ENCODE measurements around the gene MOCOS.

Gene MOCOS

DNA sequence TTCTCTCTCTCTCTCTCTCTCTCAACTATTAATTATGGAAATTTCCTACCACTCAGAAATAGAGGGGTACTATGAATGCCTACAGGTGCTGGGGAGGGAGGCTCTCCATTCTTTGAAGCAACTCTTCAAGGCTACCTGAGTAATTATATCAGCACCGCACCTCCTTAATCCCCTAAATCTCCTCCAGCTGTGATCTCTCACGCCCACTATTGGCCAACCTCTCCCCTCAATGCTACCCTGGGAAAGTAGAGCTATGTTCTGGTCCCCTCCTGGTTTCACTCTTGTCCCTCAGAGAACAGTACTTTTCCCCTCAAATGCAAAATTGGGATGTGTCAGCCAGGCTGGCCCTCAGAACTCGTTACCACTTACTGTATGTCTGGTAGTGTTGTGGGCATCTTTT, 1.6 kb downstream of the MOCOS start:
- no peak for DNase-seq
- no peaks in the 10 kb centered on the region for H3K4me1 ChIP-seq
- no peak overlapping the region for H3K4me3 ChIP-seq (ENCODE audit: low read depth, low read length)
- no peaks in the 10 kb centered on the region for H3K36me3 ChIP-seq
- TF ChIP-seq, protein P1, sequence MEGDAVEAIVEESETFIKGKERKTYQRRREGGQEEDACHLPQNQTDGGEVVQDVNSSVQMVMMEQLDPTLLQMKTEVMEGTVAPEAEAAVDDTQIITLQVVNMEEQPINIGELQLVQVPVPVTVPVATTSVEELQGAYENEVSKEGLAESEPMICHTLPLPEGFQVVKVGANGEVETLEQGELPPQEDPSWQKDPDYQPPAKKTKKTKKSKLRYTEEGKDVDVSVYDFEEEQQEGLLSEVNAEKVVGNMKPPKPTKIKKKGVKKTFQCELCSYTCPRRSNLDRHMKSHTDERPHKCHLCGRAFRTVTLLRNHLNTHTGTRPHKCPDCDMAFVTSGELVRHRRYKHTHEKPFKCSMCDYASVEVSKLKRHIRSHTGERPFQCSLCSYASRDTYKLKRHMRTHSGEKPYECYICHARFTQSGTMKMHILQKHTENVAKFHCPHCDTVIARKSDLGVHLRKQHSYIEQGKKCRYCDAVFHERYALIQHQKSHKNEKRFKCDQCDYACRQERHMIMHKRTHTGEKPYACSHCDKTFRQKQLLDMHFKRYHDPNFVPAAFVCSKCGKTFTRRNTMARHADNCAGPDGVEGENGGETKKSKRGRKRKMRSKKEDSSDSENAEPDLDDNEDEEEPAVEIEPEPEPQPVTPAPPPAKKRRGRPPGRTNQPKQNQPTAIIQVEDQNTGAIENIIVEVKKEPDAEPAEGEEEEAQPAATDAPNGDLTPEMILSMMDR (IDR thresholded peaks at IDR 0.05; ENCODE audit: low read depth, low read length): no peak
- H3K9me3 ChIP-seq: no peaks in the 10 kb centered on the region
- H3K27me3 ChIP-seq: no peaks in the 10 kb centered on the region

DNA sequence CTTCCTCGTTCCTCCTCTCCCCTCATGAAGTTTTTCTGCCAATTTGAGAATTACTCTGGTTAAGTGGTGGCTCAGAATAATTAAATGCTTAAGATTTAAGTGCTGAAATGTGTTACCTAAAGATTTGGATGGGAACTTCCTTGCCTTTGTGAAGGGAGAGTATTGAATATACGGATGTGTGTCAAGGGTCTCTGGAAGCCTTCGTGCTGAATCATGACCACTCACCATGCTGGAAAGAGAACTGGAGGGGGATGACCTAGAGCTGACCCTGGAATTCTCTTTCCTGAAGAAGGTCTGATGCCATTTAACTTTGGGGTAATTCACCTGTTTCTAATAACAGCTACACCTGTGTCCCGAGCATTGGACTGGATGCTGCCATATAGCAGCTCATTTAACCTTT, 2.2 kb downstream of the MOCOS start:
- Histone ChIP-seq H3K27me3 (no peaks in the 10 kb centered on the region), H3K4me1 (no peaks in the 10 kb centered on the region), H3K36me3 (no peaks in the 10 kb centered on the region), H3K9me3 (no peaks in the 10 kb centered on the region), H3K4me3 (ENCODE audit: low read depth, low read length) (no peak overlapping the region)
- no peak for DNase-seq
- TF ChIP-seq, protein P1 (IDR thresholded peaks at IDR 0.05; ENCODE audit: low read depth, low read length): no peak

DNA sequence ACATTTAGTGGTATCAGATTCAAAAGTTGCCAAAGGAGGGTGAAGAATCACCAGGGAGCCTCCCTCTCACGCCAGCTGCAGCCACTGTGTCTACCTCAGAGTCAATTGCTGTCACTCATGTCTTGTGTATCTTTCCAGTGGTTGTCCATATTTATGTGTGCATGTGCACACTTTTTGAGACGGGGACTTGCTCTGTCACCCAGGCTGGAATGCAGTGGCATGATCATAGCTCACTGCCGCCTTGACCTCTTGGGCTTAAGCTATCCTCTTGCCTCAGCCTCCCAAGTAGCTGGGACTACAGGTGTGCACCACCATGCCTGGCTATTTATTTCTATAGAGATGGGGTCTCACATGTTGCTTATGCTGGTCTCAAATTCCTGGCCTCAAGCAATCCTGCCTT, 4.0 kb downstream of the MOCOS start:
- no peaks in the 10 kb centered on the region for H3K4me1 ChIP-seq
- no peak for DNase-seq
- no peak overlapping the region for H3K4me3 ChIP-seq (ENCODE audit: low read depth, low read length)
- H3K27me3 ChIP-seq: no peaks in the 10 kb centered on the region
- H3K9me3 ChIP-seq: no peaks in the 10 kb centered on the region
- no peaks in the 10 kb centered on the region for H3K36me3 ChIP-seq
- TF ChIP-seq, protein P1 (IDR thresholded peaks at IDR 0.05; ENCODE audit: low read depth, low read length): no peak

DNA sequence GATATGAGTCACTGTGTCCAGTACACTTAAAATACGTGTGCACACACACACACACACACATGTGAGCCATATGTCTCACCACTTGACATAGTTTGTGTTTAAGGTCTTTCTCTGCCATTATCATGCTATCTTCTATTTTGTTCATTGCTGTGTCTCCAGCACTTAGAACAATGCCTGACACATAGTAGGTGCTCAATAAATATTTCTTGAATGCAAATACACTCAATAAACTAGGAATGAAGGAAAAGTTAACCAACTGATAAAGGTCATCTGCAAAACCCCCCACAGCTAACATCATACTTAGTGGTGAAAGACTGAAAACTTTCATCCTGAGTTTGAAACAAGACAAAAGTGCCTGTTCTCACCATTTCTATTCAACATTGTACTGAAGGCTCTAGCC, 4.4 kb downstream of the MOCOS start:
- Histone ChIP-seq H3K4me1 (no peaks in the 10 kb centered on the region), H3K27me3 (no peaks in the 10 kb centered on the region), H3K36me3 (no peaks in the 10 kb centered on the region), H3K4me3 (ENCODE audit: low read depth, low read length) (no peak overlapping the region), H3K9me3 (no peaks in the 10 kb centered on the region)
- TF ChIP-seq, protein P1 (IDR thresholded peaks at IDR 0.05; ENCODE audit: low read depth, low read length): no peak
- DNase-seq: no peak

DNA sequence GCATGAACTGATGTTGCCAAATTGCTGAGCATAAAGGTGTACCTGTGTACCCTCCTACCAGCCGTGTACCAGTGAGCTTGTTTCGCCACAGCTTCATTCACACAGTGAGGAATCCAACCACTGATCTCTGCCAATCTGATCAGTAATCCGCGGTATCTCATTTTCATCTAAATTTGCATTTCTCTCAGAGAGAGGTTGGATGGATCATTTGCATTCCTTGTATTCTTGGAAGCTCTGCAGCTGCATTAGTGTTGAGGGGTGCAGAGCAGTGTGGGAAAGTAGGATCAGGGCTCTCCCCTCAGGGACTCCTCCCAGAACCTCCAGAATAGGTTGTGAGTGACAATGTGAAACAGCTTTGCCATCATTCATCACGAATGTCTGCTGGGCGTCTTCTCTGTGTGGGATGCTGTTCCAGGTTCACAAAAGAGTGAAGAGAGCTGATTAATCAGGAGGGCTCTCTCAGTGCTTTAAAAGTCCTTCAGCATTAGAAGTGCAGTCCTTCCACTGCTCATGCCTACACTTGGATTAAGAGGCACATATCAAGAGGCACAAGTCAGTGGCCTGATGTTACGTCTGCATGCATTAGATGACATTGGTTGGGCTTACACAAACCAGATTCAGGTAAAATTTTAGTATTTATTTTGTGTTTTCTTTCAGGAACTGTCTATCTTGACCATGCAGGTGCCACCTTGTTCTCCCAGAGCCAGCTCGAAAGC, 7.5 kb downstream of the MOCOS start:
- no peaks in the 10 kb centered on the region for H3K27me3 ChIP-seq
- H3K36me3 ChIP-seq: no peaks in the 10 kb centered on the region
- H3K4me3 ChIP-seq (ENCODE audit: low read depth, low read length): no peak overlapping the region
- no peaks in the 10 kb centered on the region for H3K4me1 ChIP-seq
- TF ChIP-seq, protein P1 (IDR thresholded peaks at IDR 0.05; ENCODE audit: low read depth, low read length): no peak
- no peak for DNase-seq
- no peaks in the 10 kb centered on the region for H3K9me3 ChIP-seq

DNA sequence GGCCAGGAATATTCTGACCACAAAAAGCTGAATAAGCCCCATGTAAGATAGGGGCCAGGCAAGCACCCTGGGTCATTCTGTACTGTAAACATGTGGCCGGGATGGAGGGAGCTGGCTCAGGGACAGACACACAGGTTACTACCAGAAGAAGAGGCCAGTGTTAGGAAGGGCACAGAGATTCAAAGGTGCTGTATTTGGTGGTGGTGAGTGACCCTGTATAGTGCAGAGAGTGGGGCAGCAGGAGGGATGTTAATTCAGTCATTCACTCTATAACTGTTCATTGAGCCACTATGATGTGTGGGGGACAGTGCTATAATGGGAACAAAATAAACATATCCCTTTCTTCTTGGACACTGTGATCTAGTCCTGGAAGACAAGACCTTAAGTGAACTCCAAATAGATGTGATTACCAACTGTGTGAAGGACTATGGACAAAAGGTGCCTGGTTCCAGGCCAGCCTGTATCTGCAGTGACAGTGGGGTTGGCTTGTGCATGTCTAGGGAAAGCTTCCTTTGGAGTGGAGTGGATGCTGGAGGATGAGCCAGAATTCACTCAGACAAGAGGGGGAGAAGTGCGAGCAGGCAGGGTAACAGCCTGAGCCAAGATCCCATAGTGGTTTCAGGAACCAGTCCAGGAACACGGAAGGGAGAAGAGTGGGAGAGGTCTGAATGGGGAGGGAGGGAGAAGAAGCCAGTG, 8.3 kb downstream of the MOCOS start:
- no peak for DNase-seq

More for the DNA sequence above, 8.3 kb downstream of the MOCOS start:
- no peaks in the 10 kb centered on the region for H3K36me3 ChIP-seq
- H3K9me3 ChIP-seq: no peaks in the 10 kb centered on the region
- no peak overlapping the region for H3K4me3 ChIP-seq (ENCODE audit: low read depth, low read length)
- no peaks in the 10 kb centered on the region for H3K4me1 ChIP-seq
- TF ChIP-seq, protein P1 (IDR thresholded peaks at IDR 0.05; ENCODE audit: low read depth, low read length): no peak
- no peaks in the 10 kb centered on the region for H3K27me3 ChIP-seq
